Adrenal gland (tissue), 5 donors: Measurements from ENCODE around the gene CBLC.

ENCODE experiments used
- POLR2A ChIP-seq, 2 donors: fragments of 450-650 bp; IDR thresholded peaks; one replicate each; pipeline ENCODE4 v1.6.1; 2017; ENCODE audit warnings: antibody characterized with exemption in 2 of 2, mild to moderate bottlenecking in 2 of 2, moderate library complexity in 1 of 2
- TF ChIP-seq, protein P1 (sequence below), 6 experiments: fragments of 450-650 bp in 4 of 6; fragments of 200-600 bp in 2 of 6; sonication (generic) in 1 of 6; IDR thresholded peaks; 1 replicate in 5 of 6; 2 replicates in 1 of 6; pipeline versions ENCODE4 v1.5.1 to v1.8.0; 2016 to 2021; ENCODE audit warnings: antibody characterized with exemption in 6 of 6, mild to moderate bottlenecking in 2 of 6, moderate library complexity in 1 of 6
- donor health status: DM: no; HTN: no; CAD: no.

DNA sequence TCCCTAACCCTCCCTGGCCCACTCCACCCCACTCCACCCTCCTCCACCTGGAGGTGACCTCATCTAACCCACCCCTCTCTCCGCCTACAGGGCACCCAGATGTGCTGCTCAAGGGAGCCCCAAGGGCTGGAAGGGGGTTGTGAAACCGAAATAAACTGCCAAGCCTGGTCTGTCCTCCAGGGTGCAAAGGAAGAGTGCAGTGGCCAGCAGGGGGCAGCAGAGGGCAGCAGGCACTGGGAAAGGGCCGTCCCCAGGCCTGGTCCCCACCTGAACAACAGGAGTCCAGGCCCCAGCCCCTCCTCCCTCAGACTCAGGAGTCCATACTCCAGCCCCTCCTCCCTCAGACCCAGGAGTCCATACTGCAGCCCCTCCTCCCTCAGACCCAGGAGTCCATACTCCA is 22.8 kb downstream of the CBLC start:
- TF ChIP-seq, protein P1, sequence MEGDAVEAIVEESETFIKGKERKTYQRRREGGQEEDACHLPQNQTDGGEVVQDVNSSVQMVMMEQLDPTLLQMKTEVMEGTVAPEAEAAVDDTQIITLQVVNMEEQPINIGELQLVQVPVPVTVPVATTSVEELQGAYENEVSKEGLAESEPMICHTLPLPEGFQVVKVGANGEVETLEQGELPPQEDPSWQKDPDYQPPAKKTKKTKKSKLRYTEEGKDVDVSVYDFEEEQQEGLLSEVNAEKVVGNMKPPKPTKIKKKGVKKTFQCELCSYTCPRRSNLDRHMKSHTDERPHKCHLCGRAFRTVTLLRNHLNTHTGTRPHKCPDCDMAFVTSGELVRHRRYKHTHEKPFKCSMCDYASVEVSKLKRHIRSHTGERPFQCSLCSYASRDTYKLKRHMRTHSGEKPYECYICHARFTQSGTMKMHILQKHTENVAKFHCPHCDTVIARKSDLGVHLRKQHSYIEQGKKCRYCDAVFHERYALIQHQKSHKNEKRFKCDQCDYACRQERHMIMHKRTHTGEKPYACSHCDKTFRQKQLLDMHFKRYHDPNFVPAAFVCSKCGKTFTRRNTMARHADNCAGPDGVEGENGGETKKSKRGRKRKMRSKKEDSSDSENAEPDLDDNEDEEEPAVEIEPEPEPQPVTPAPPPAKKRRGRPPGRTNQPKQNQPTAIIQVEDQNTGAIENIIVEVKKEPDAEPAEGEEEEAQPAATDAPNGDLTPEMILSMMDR (IDR thresholded peaks at IDR 0.05) = peak; percentile 93 to 99 (median 98)
- no peak for TF ChIP-seq POLR2A (IDR thresholded peaks at IDR 0.05)
